GM19455 (cell line): ENCODE results near the gene CTRL.
"Not testable (repeated sequence)": the region's sequence is repeated elsewhere in the genome, so short reads cannot be mapped to it uniquely, and the experiment has no call there.

Experiments used
- ATAC-seq: cut with Tn5 transposase; IDR thresholded peaks from one replicate; pipeline ENCODE4 v1.9.1; 2021; ENCODE audit not compliant: unreplicated experiment

The CTRL gene

DNA sequence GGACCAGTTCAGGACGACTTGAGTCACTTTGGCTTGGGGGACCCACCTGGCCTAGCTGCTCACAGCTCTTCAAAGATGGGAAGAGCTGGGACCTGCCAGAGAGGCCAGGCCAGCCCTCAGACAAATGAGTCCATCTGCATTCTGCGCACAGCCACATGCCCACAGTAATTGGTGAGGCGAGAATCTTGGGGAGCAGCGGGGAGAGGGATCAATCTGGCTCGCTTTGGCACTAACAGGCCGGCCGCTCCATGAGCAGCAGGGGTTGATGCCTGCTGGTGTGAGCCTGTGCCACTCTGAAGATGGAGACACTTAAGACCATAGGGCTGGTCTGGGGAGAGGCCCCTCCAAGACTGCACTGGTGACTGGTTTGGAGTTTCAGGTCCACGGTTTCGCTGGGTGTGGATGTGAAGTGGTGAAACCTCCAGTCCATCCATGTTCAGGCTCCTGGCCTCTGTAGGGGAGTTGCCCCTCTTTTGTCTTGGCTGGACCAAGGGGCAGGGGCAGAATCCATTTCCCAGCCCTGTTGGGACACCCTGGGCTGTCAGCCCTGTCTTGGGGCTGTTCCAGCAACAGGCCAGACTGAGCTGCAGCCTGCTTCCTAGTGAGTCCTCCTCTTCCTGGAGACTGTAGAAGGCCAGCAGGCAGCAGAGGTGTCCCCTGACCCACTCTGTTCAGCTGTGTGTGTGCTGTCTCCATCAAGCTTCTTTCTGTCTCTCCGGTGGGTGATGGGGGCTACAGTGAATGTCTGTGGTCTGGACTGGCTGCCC lies 7.3 kb downstream of the CTRL start:
- ATAC-seq: no peak

GRCh38 chr16:67923414-67924116 lies 8.1 kb downstream of the CTRL start:
- ATAC-seq: no peak

DNA sequence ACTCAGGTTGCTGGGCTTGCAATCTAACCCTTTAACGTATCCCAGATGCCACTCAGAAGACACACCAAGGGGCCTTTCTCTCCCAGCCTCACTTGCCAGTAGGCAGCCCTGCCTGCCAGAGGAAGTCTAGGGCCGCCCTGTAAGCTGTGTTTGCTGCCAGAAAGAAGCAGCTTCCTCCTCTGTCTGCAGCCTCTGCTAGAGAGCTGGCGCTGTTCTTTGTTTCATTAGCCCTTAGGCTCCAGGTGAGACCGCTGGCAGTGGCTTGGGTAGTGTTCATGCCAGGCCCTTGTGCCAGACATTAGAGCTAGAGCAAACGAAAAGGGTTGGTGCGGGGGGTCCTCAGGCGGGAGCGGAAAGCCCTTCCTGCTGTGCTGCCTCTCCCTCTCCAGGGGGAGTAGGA lies 8.9 kb downstream of the CTRL start:
- no peak for ATAC-seq

DNA sequence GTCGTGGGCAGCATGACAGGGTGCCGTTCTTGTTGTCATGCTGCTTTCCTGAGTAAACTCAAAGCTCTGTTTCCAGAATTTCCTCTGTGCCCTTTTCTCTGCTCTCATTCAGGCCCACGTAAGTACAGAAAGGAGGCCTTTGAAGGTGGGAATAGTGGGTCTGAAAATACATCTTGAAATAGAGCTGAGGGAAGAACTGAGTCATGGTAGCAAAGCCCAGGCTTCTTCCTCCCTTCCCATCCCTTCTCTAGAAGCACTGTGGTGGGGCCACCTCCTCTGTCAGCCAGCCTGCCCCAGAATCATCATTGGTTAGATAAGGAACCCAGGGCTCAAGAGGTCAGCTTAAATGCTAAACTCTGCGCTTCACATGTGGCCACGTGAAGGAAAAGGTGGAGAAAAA lies 9.4 kb downstream of the CTRL start:
- no peak for ATAC-seq

- no peak for ATAC-seq
Measured at GRCh38 chr16:67919622-67920221, 11.9 kb downstream of the CTRL start.

- no peak for ATAC-seq
Measured at GRCh38 chr16:67917852-67918236, 13.8 kb downstream of the CTRL start.

DNA sequence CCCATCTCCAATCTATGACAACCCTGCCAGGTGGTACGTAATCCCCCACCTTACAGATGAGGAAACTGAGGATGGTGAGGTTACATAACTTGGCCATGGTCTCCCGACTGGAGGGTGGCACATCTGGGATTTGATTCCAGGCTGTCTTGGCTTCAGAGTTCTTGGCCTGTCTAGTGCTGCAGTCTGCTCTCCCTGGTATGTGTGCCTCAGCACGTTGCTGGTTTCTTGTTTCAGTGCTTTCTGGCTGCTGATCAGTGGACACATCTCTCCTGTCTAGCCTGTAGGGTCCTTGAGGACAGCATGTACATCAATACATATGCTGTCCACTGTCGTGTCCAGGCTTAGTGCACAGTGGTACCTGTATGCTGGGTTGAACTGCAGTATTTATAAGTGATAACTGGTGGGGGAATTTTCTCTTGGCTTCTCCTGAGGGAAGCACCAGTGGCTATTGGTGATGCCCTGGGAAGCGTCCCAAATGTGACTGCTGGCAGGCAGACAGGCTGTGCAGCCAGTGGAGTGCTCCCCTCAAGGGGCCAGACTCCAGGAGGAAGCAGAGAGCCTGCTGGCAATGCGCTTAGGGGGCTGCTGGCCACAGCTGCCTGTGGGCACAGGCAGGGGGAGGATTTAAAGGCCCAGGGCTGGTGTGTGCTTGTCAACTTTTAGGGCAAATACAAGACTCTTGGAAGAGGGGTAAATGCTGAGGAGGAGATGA lies 14.4 kb downstream of the CTRL start:
- ATAC-seq: no peak

- ATAC-seq: no peak
Measured at GRCh38 chr16:67915831-67916723, 15.6 kb downstream of the CTRL start.

DNA sequence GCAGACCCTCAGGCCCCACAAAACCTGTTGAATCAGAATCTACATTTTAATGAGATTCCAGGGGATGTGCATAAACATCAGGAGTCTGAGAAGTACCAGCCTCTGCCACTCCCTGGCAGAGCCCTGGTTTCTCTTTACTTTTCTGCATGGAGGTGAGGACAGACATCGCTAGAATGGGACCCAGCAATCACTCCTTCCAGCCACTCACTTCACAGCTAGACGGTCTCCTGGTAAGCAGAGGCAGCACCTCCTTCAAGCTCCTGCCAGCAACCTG lies 16.2 kb downstream of the CTRL start:
- not testable (repeated sequence) for ATAC-seq

- no peak for ATAC-seq
Measured at GRCh38 chr16:67914758-67915495, 16.7 kb downstream of the CTRL start.

GRCh38 chr16:67910158-67910557 lies 21.5 kb downstream of the CTRL start:
- ATAC-seq: no peak

DNA sequence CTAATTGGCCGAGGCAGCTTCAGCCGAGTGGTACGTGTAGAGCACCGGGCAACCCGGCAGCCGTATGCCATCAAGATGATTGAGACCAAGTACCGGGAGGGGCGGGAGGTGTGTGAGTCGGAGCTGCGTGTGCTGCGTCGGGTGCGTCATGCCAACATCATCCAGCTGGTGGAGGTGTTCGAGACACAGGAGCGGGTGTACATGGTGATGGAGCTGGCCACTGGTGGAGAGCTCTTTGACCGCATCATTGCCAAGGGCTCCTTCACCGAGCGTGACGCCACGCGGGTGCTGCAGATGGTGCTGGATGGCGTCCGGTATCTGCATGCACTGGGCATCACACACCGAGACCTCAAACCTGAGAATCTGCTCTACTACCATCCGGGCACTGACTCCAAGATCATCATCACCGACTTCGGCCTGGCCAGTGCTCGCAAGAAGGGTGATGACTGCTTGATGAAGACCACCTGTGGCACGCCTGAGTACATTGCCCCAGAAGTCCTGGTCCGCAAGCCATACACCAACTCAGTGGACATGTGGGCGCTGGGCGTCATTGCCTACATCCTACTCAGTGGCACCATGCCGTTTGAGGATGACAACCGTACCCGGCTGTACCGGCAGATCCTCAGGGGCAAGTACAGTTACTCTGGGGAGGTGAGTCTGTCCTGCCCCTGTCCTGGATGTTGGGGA lies 22.5 kb downstream of the CTRL start:
- ATAC-seq: no peak

- ATAC-seq: no peak
Measured at GRCh38 chr16:67907397-67908180, 24.1 kb downstream of the CTRL start.

DNA sequence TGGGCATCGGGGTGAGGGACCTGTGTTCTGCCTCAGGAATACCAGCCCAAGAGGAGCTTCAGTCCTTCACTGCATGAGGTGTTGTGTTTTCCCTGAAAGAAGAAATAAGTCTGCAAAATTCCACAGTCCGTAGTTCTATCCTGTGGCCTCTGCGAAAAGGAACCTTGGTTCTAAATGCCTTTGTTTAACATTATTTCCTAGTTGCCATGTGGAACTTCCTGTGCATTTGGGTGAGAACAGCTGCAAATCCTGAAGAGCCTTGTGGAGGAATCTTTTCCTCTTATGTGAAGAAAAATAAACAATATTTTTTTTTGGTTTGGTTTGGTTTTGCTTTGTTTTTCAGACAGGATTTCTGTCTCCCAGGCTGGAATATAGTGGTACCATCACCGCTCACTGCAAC lies 28.8 kb downstream of the CTRL start:
- ATAC-seq: no peak

DNA sequence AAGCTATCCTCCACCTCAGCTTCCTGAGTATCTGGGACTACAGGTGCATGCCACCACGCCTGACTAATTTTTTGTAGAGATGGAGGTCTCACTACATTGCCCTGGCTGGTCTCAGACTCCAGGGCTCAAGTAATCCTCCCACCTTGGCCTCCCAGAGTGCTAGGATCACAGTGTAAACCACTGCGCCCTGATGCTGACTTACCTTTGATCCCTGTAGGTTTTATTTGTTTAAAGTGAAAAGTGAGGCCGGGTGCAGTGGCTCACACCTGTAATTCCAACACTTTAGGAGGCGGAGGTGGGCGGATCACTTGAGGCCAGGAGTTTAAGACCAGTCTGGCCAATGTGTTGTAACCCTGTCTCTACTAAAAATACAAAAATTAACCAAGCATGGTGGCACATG lies 29.9 kb downstream of the CTRL start:
- ATAC-seq: no peak

DNA sequence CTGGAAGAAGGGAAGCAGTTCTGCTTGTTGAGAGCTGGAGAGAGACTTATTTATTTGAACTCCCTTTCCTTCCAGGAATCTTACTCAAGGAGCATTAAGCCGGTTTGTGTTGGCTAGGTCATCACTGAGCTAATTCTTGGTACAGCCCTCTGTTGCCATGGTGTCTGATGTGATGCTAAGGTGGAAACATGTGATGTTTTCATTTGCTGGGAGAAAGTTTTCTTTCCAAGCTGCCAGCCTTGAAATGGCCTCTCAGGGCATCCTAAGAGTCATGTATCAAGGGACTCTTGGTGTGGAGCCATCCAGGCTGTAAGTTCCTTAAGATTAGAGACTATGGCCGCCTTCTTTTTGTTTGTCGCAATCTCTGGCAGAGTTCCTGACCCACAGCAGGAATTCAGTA lies 34.4 kb downstream of the CTRL start:
- ATAC-seq: no peak

GRCh38 chr16:67893743-67894399 lies 37.8 kb downstream of the CTRL start:
- no peak for ATAC-seq
